ENCODE measurements around the gene DLGAP5. TPM values are rescaled to one million over a fixed set of nuclear protein-coding genes. Genes with fewer than 3 reads are reported as not detected.

DLGAP5 gene
- total and polyA plus RNA-seq, 2 of the 13 experiments (the other 11 are each of a cell fraction or from before 2014, with no cell fraction given) = 7.7 to 55.8 TPM

GRCh38 chr14:55120571-55121495, 70.6 kb downstream of the DLGAP5 start:
- no peaks in the 10 kb centered on the region for H3K36me3 ChIP-seq (replicated peaks in 1 of 2; ENCODE audit: control insufficient read depth in 1 of 2, insufficient read depth in 2 of 2, low read length in 2 of 2)
- H3K9me3 ChIP-seq (ENCODE audit: low read length) = no peaks in the 10 kb centered on the region
- WGBS (ENCODE audit: low lambda C conversion rate) = 84% methylated on average over 12 of the region's 13 CpGs
- H3K4me1 ChIP-seq (ENCODE audit: insufficient read depth, low read length) = peaks cover 65% of the 10 kb centered on the region
- H4K20me1 ChIP-seq (ENCODE audit: insufficient read depth, low read length) = no peaks in the 10 kb centered on the region
- no TSS peak for BruUV-seq (replicated peaks)
- FAIRE-seq (no peak), ATAC-seq (no peak), DNase-seq (ENCODE audit: low spot score) (no peak)
- intact Hi-C loops (cut with micrococcal nuclease; ENCODE audit: unreplicated experiment) (no loop called here), in situ Hi-C loops (cut with HindIII; ENCODE audit: extremely low pct_ligation_motif_present, low pct_unique_long_range_greater_than_20kb) (no loop called here)
- POLR2A ChIA-PET = interaction anchor here (1.9 to 2.2 kb wide), 2 partner anchors 13 to 18 kb away, joined by 5 to 14 read pairs; no protein-coding TSS in a partner anchor
- H2AFZ ChIP-seq (ENCODE audit: low read length) = no peak overlapping the region
- no peak overlapping the region for H3K9ac ChIP-seq (ENCODE audit: insufficient read depth, low read depth, low read length)
- no peak overlapping the region for H3K4me2 ChIP-seq (ENCODE audit: low read depth, low read length)
- no peak overlapping the region for H3K4me3 ChIP-seq (replicated peaks in 1 of 3; ENCODE audit: insufficient read depth in 1 of 3, low read depth in 2 of 3, low read length in 3 of 3)
- no peaks in the 10 kb centered on the region for H3K27me3 ChIP-seq (ENCODE audit: control insufficient read depth in 1 of 2, insufficient read depth in 2 of 2, low read length in 2 of 2)
- no peak overlapping the region for H3K27ac ChIP-seq (ENCODE audit: extremely low read length, insufficient read depth, low read length)
- no peak for TF ChIP-seq GLMP (CRISPR knock-in tag; IDR thresholded peaks at IDR 0.05; ENCODE audit: borderline replicate concordance)
- no peak for TF ChIP-seq ZNF382 (CRISPR knock-in tag; IDR thresholded peaks at IDR 0.05; ENCODE audit: borderline replicate concordance)
- no peak for TF ChIP-seq MLXIP (CRISPR knock-in tag; IDR thresholded peaks at IDR 0.05; ENCODE audit: borderline replicate concordance)
- TF ChIP-seq SYNCRIP (IDR thresholded peaks at IDR 0.05; ENCODE audit: insufficient read depth, low read depth, low read length) = no peak
- TF ChIP-seq SIN3B (IDR thresholded peaks at IDR 0.05; ENCODE audit: low read length) = no peak
- TF ChIP-seq KDM5A (IDR thresholded peaks at IDR 0.05; ENCODE audit: borderline replicate concordance, low read length) = no peak
- no peak for TF ChIP-seq ZNF460 (CRISPR knock-in tag; IDR thresholded peaks at IDR 0.05; ENCODE audit: borderline replicate concordance)
- no peak for TF ChIP-seq ZNF264 (CRISPR knock-in tag; IDR thresholded peaks at IDR 0.05)
- no peak for TF ChIP-seq ZNF441 (CRISPR knock-in tag; IDR thresholded peaks at IDR 0.05; ENCODE audit: borderline replicate concordance)
- no peak for TF ChIP-seq HOXA5 (CRISPR knock-in tag; IDR thresholded peaks at IDR 0.05)
- TF ChIP-seq PREB (CRISPR knock-in tag; IDR thresholded peaks at IDR 0.05) = no peak
- no peak for TF ChIP-seq ZNF253 (CRISPR knock-in tag; IDR thresholded peaks at IDR 0.05; ENCODE audit: borderline replicate concordance)
- no peak for TF ChIP-seq NONO (IDR thresholded peaks at IDR 0.05)
- no peak for TF ChIP-seq NONO (CRISPR knock-in tag; conservative IDR thresholded peaks at IDR 0.05)
- TF ChIP-seq ZKSCAN5 (CRISPR knock-in tag; IDR thresholded peaks at IDR 0.05) = no peak
- no peak for TF ChIP-seq SKI (IDR thresholded peaks at IDR 0.05; ENCODE audit: partially characterized antibody)
- no peaks in the 10 kb centered on the region for H3K79me2 ChIP-seq (ENCODE audit: insufficient read depth, low read length)
- CTCF ChIA-PET (ENCODE audit: low intra/inter-chr PET ratio, low total read pairs) = no interaction called here
